Chondrocyte (in vitro differentiated cells): ENCODE results near the gene SFXN5. TPM values are rescaled to one million over a fixed set of nuclear protein-coding genes. Genes with fewer than 3 reads are reported as not detected.

ENCODE experiments used
- DNase-seq: peaks from one replicate; pipeline ENCODE4 v3.0.0; 2021; ENCODE audit warnings: mixed read lengths, low spot score
- H3K27ac Mint-ChIP-seq: one replicate; pipeline ENCODE4 v1.8.0; 2021; ENCODE audit warnings: mild to moderate bottlenecking, moderate library complexity, mixed read lengths; ENCODE audit not compliant: unreplicated experiment
- H3K27me3 Mint-ChIP-seq: 2 replicates; pipeline ENCODE4 v1.8.0; 2021; ENCODE audit warnings: low read depth, mixed read lengths
- H3K36me3 Mint-ChIP-seq: 2 replicates; pipeline ENCODE4 v1.8.0; 2021; ENCODE audit warnings: low read depth, mixed read lengths
- H3K4me1 Mint-ChIP-seq: 2 replicates; pipeline ENCODE4 v1.8.0; 2021; ENCODE audit warnings: low read depth, mild to moderate bottlenecking, mixed read lengths
- H3K4me3 Mint-ChIP-seq: one replicate; pipeline ENCODE4 v1.8.0; 2021; ENCODE audit warnings: mild to moderate bottlenecking, moderate library complexity, mixed read lengths; ENCODE audit not compliant: unreplicated experiment
- H3K9me3 Mint-ChIP-seq: 2 replicates; pipeline ENCODE4 v1.8.0; 2021; ENCODE audit warnings: low read depth, mixed read lengths
- CTCF ChIP-seq: fragments of 200-600 bp; sonication (generic); IDR thresholded peaks from 2 replicates; pipeline ENCODE4 v1.5.0; 2021; ENCODE audit warnings: antibody characterized with exemption, mild to moderate bottlenecking, moderate library complexity
- total RNA-seq: library from RNA; stranded (reverse); gene quantifications from 3 replicates; pipeline ENCODE4 v1.2.1, GENCODE V29; 2021

SFXN5 gene
- total RNA-seq, 1 donor from 2014 or later = 10.6 TPM

- peak; percentile 83 for DNase-seq
- TF ChIP-seq CTCF = no peak
- H3K36me3 Mint-ChIP-seq = no peaks in the 10 kb centered on the region
- H3K27me3 Mint-ChIP-seq = peaks cover 37% of the 10 kb centered on the region
- no peak overlapping the region for H3K4me3 Mint-ChIP-seq
- H3K9me3 Mint-ChIP-seq = no peaks in the 10 kb centered on the region
- no peak overlapping the region for H3K27ac Mint-ChIP-seq
- H3K4me1 Mint-ChIP-seq = no peaks in the 10 kb centered on the region
Observed at GRCh38 chr2:72933646-72934151, 137.8 kb downstream of the SFXN5 start.

- Mint-ChIP-seq H3K27ac (no peak overlapping the region), H3K4me1 (no peaks in the 10 kb centered on the region), H3K36me3 (no peaks in the 10 kb centered on the region), H3K27me3 (peaks cover 37% of the 10 kb centered on the region), H3K4me3 (no peak overlapping the region), H3K9me3 (no peaks in the 10 kb centered on the region)
- no peak for DNase-seq
- no peak for TF ChIP-seq CTCF
Observed at GRCh38 chr2:72933207-72933606, 138.3 kb downstream of the SFXN5 start.

GRCh38 chr2:72932805-72933204 lies 138.7 kb downstream of the SFXN5 start:
- no peaks in the 10 kb centered on the region for H3K36me3 Mint-ChIP-seq
- no peak overlapping the region for H3K27ac Mint-ChIP-seq
- no peak for TF ChIP-seq CTCF
- H3K9me3 Mint-ChIP-seq = no peaks in the 10 kb centered on the region
- DNase-seq = no peak
- H3K4me1 Mint-ChIP-seq = no peaks in the 10 kb centered on the region
- H3K27me3 Mint-ChIP-seq = peaks cover 33% of the 10 kb centered on the region
- no peak overlapping the region for H3K4me3 Mint-ChIP-seq

GRCh38 chr2:72932045-72932740 lies 139.3 kb downstream of the SFXN5 start:
- no peak for DNase-seq
- TF ChIP-seq CTCF = no peak
- H3K36me3 Mint-ChIP-seq = no peaks in the 10 kb centered on the region
- H3K4me3 Mint-ChIP-seq = no peak overlapping the region
- no peak overlapping the region for H3K27ac Mint-ChIP-seq
- peaks cover 31% of the 10 kb centered on the region for H3K27me3 Mint-ChIP-seq
- H3K9me3 Mint-ChIP-seq = no peaks in the 10 kb centered on the region
- H3K4me1 Mint-ChIP-seq = no peaks in the 10 kb centered on the region

GRCh38 chr2:72931280-72931910 lies 140.1 kb downstream of the SFXN5 start:
- Mint-ChIP-seq H3K36me3 (no peaks in the 10 kb centered on the region), H3K27ac (no peak overlapping the region), H3K4me1 (no peaks in the 10 kb centered on the region), H3K27me3 (peaks cover 25% of the 10 kb centered on the region), H3K9me3 (no peaks in the 10 kb centered on the region), H3K4me3 (no peak overlapping the region)
- peak; percentile 66 for DNase-seq
- TF ChIP-seq CTCF = no peak
